ENCODE measurements around the gene BLVRB. TPM values are rescaled to one million over a fixed set of nuclear protein-coding genes. Genes with fewer than 3 reads are reported as not detected.
A peak's percentile ranks its signal among the peaks of the same experiment; 100 is the strongest.

Gene BLVRB
- total RNA-seq, 1 experiment from 2014 or later = 113 TPM

GRCh38 chr19:40443131-40443999 lies 22.2 kb downstream of the BLVRB start (continued):
- TF ChIP-seq ZNF274 (IDR thresholded peaks at IDR 0.05; ENCODE audit: low read depth, low read length) (no peak), TCF7L2 (IDR thresholded peaks at IDR 0.05; ENCODE audit: borderline replicate concordance, extremely low read depth, insufficient read depth, insufficient read length) (no peak), EGR1 (IDR thresholded peaks at IDR 0.05; ENCODE audit: low read depth) (peak; percentile 72), EZH2phosphoT487 (IDR thresholded peaks at IDR 0.05; ENCODE audit: borderline replicate concordance) (no peak), SIN3A (IDR thresholded peaks at IDR 0.05; ENCODE audit: low read depth) (peak; percentile 41; the same call in 1 of the 2 replicates), SP1 (IDR thresholded peaks at IDR 0.05; ENCODE audit: low read depth) (peak; percentile 80), EZH2 (IDR thresholded peaks at IDR 0.05) (no peak), SRF (IDR thresholded peaks at IDR 0.05; ENCODE audit: low read depth) (peak; percentile 77), POLR2A (IDR thresholded peaks at IDR 0.05; ENCODE audit: borderline replicate concordance, extremely low read depth, insufficient read depth, insufficient read length) (no peak), JUND (IDR thresholded peaks at IDR 0.05) (no peak)
- TF ChIP-seq, protein P1, sequence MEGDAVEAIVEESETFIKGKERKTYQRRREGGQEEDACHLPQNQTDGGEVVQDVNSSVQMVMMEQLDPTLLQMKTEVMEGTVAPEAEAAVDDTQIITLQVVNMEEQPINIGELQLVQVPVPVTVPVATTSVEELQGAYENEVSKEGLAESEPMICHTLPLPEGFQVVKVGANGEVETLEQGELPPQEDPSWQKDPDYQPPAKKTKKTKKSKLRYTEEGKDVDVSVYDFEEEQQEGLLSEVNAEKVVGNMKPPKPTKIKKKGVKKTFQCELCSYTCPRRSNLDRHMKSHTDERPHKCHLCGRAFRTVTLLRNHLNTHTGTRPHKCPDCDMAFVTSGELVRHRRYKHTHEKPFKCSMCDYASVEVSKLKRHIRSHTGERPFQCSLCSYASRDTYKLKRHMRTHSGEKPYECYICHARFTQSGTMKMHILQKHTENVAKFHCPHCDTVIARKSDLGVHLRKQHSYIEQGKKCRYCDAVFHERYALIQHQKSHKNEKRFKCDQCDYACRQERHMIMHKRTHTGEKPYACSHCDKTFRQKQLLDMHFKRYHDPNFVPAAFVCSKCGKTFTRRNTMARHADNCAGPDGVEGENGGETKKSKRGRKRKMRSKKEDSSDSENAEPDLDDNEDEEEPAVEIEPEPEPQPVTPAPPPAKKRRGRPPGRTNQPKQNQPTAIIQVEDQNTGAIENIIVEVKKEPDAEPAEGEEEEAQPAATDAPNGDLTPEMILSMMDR (IDR thresholded peaks at IDR 0.05 in 2 of 3, conservative IDR thresholded peaks at IDR 0.05 in 1 of 3; ENCODE audit: borderline replicate concordance in 1 of 3, insufficient read depth in 1 of 3, low read depth in 2 of 3, low read length in 2 of 3) = no peak
